HG02642 (cell line): ENCODE measurements around the gene BCR.

Experiments used
- ATAC-seq: cut with Tn5 transposase; IDR thresholded peaks from one replicate; pipeline ENCODE4 v1.9.1; 2021; ENCODE audit warnings: mild to moderate bottlenecking; ENCODE audit not compliant: unreplicated experiment, poor library complexity

The BCR gene

GRCh38 chr22:23169043-23169406 lies 11.3 kb upstream of the BCR start:
- no peak for ATAC-seq

GRCh38 chr22:23175817-23176644 lies 4.3 kb upstream of the BCR start:
- no peak for ATAC-seq

DNA sequence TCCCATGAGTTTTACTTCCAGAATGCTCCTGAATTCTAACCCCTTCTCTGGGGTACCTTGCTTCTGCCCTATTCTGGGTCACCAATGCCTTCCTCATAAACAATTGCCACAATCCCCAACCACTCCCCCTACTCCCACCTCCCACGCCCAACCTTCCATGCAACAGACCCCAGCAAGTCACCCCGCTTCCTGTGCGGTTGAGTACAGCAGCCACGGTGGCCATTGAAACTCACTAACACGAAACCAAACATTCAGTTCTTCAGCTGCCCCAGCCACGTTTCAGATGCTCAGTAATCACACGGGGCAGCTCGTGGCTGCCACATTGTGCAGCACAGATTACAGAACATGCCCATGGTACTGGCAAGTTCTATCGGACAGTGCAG lies 3.7 kb upstream of the BCR start:
- ATAC-seq, result no peak

GRCh38 chr22:23177197-23177596 lies 3.1 kb upstream of the BCR start:
- ATAC-seq, result no peak

- ATAC-seq, result no peak
Measured at GRCh38 chr22:23178512-23179254, 1.6 kb upstream of the BCR start.

DNA sequence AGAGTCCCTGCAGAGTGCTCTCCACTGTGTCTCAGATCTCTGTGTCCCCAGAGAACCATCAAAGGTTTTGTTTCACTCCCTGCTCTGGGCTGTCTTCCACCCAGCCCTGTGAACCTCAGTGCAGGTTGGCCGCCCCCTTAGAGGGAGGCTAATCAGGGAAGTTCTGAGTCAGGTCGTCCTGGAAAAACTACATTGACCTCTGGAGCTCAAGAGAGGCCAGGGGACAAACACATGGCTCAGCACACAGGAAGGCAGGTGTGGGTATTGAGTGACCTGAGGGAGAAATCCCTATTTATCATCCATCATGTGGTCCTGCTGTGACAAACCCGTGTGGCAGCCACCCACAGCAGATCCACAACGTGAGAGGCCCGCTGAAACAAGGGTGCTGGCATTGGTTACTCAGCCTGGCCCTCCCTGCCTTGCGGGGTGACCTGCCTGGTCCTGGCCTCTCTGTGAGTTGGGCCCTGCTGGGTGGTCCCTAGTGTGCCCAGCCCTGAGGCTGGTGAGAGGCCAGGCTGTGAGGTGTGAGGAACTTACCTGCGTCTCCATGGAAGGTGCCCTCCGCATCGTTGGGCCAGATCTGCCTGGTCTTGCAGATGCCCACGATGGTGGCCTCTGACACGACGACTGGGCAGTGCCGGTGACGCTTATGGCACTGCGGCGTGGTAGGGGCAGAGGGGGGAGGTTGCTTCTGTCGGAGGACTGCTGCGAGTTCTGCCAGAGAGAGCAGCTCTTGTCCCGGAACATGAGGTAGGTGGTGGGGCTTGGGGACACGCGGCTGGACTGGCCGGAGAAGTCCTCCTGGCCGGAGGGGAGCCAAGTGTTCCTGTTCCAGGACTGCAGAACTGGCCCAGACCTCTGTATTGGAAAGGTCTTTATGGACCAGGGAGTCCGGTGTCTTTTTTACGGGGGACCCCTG lies 669 bp upstream of the BCR start:
- no peak for ATAC-seq

DNA sequence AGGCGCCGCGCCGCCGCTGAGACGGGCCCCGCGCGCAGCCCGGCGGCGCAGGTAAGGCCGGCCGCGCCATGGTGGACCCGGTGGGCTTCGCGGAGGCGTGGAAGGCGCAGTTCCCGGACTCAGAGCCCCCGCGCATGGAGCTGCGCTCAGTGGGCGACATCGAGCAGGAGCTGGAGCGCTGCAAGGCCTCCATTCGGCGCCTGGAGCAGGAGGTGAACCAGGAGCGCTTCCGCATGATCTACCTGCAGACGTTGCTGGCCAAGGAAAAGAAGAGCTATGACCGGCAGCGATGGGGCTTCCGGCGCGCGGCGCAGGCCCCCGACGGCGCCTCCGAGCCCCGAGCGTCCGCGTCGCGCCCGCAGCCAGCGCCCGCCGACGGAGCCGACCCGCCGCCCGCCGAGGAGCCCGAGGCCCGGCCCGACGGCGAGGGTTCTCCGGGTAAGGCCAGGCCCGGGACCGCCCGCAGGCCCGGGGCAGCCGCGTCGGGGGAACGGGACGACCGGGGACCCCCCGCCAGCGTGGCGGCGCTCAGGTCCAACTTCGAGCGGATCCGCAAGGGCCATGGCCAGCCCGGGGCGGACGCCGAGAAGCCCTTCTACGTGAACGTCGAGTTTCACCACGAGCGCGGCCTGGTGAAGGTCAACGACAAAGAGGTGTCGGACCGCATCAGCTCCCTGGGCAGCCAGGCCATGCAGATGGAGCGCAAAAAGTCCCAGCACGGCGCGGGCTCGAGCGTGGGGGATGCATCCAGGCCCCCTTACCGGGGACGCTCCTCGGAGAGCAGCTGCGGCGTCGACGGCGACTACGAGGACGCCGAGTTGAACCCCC lies 798 bp downstream of the BCR start:
- no peak for ATAC-seq

- ATAC-seq, result no peak
Measured at GRCh38 chr22:23181721-23182308, 1.5 kb downstream of the BCR start.

DNA sequence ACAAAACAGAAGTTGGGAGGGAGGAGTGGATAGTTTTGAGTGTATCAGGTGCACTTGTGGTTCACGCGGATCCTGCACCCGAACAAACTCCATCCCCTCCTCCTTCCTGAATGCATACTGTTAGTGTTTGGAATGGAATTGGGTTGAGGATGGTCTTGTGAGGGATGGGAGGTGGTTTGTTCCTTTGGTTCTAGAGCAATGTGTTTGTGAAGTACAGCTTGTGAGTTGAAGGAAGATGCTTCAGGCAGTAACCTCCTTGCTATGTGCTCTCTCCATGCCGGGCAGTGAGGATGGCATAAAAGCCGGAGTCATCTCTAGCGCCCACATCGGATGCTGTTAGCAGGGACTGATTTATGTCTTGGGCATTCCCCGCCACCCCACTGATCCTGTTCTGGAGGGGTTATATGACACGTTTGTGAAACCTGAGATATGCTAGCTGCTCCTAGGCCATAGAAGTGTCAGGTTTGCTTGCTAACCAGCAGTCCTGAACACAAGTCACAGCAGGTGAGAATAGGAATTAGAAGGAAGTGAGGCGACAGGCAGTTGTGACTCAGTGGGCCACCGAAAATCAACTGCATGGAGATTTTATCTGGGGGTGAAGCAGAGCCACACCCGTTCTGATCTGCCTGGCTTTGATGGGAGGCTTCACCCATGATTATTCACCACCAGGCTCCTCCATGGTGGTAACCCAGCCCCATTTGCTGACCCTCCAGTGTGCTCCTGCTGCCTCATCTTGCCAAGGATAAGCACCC lies 2.2 kb downstream of the BCR start:
- ATAC-seq, result no peak

DNA sequence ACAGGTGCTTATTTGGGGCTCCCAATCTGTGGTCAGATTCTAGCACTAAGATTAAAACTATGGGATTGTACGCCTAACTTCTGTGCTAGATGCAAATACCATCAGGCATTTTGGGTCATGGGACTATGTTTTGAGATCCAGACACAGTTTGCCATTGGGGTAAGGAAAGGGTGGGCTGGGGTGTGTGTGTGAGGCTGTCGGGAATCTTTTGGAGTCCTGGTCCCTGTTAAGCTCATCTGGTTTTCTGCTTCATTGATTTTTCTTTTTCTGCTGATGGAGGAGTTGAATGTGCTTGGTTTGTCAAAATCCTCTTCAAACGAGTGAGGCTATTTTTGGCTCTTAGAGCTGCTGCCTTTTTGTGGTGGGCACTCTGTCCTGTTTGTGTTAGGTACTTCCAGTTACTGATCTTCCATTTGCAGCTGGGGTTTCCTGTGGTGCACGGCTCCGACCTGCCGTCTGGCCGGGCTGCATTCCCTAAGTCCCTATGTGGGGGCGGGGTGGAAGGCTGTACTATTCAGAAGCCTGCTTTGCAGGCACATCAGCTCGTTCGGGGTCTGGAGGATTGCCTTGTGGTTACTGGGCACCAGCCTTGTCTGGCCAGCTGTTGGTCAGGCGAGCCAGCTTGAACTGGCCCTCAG lies 2.9 kb downstream of the BCR start:
- ATAC-seq, result no peak

- ATAC-seq, result no peak
Measured at GRCh38 chr22:23184100-23184763, 3.9 kb downstream of the BCR start.

GRCh38 chr22:23184764-23185113 lies 4.4 kb downstream of the BCR start:
- ATAC-seq, result no peak

DNA sequence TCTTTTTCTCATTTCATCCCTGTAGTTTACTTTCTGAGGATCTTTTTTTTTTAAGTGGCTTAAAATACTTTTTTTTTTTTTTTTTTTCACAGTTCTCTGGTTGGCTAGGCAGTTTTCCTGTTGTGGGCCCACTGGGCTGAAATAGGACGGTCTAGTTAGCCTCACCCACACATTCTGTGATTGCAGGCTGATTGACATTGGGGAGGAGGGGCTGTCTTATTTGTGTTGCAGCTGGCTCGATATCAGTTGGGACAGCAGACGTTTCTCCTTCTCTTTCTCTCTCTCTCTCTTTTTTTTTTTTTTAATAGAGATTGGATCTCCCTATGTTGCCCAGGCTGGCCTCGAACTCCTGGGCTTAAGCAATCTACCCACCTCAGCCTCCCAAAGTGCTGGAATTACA lies 6.9 kb downstream of the BCR start:
- no peak for ATAC-seq

DNA sequence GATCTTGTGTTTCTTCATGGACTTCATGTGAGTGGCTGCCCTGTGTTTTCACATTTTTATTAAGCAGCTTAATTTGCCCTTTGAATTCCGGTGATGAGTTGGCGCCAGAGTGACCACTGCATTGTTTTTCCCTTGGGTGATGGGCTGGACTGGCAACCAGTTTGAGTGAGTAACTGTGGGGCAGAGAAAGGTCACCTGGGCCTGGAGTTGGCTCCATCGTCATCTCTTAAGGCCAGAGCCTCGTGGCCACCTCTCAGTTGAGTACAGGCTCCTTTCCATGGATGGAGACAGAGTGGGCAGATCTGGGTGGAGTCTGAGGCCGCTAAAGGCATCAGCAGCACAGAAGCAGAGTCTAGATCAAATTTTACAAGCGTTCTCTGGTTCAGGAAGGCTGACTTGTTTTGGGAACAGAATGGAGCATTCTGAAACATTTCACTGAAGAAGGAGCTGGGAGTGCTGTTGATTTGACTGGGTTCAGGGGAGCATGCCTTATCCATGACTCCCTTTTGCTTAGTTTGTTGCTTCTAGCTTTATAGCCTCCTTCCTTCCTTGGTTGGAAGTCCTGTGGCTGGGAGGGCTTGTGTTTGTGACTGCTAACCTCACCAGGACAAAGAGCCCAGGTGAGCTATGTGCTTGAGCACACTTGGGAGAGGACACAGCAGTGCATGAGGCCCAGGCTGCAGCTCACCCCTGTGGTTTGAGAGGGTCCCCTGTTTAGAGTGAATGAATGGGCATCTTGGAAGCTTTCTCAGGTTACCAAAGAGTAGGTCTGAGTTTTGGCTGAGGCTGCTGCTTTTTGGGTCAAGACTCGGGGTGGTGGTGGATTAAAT lies 7.8 kb downstream of the BCR start:
- ATAC-seq, result no peak

DNA sequence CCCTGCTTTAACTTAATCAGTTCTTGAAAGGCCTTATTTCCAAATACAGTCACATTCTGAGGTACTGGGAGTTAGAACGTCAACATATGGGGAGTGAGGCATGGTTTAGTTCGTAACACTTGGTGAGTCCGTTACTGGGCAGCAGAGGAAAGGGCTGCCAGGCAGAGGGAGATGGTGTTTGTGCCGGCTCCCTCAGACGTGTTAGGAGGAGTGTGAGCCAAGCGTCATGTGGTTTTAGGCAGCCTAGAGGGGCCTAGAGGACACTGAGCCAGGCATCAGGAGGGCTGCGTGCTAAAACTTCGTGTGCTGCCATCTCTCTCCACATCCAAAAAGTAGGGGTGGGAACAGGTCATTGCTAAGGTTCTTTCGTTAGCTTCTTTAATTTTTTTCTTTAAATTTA lies 10.2 kb downstream of the BCR start:
- no peak for ATAC-seq

DNA sequence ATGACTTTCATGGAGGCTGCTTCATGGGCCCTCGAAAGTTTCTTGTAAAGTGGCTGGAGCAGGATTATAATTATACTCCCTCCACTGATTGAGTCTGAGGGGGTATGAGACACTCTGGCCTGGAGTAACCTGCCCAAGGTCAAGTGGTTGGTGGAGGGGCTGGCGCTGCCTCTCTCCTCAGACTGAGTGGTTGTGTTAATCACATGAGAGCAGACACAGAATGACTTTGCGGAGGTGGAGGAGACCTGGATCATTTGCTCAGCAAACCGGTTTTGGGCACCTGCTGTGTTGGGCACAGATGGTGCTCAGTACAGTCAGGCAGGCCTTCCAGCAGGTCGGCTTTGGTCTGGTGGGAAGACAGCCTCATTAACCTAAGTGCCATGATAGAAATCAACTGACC lies 11.8 kb downstream of the BCR start:
- no peak for ATAC-seq

GRCh38 chr22:23192558-23192957 lies 12.2 kb downstream of the BCR start:
- ATAC-seq, result no peak
